BLaER1 (cell line): ENCODE measurements around the gene CASTOR1.

ENCODE experiments used
- H3K27ac ChIP-seq: shearing (Covaris generic); formaldehyde crosslinking; 2 replicates; pipeline ENCODE4 v1.8.1; 2022
- H3K27me3 ChIP-seq: shearing (Covaris generic); formaldehyde crosslinking; 2 replicates; pipeline ENCODE4 v1.8.1; 2022
- H3K36me3 ChIP-seq: shearing (Covaris generic); formaldehyde crosslinking; 2 replicates; pipeline ENCODE4 v1.8.1; 2022
- H3K4me1 ChIP-seq: shearing (Covaris generic); formaldehyde crosslinking; 2 replicates; pipeline ENCODE4 v1.8.1; 2022
- H3K4me2 ChIP-seq: shearing (Covaris generic); formaldehyde crosslinking; 2 replicates; pipeline ENCODE4 v1.8.1; 2022
- H3K4me3 ChIP-seq: shearing (Covaris generic); formaldehyde crosslinking; 2 replicates; pipeline ENCODE4 v1.8.1; 2022
- H3K9ac ChIP-seq: shearing (Covaris generic); formaldehyde crosslinking; 2 replicates; pipeline ENCODE4 v1.8.1; 2022
- H3K9me3 ChIP-seq: shearing (Covaris generic); formaldehyde crosslinking; 2 replicates; pipeline ENCODE4 v1.8.1; 2022
- H4K20me1 ChIP-seq: shearing (Covaris generic); formaldehyde crosslinking; 2 replicates; pipeline ENCODE4 v1.8.1; 2022
- Cebpa-rat ChIP-seq: shearing (Covaris generic); IDR thresholded peaks from 2 replicates; pipeline ENCODE4 v1.8.1; 2022

CASTOR1 gene

DNA sequence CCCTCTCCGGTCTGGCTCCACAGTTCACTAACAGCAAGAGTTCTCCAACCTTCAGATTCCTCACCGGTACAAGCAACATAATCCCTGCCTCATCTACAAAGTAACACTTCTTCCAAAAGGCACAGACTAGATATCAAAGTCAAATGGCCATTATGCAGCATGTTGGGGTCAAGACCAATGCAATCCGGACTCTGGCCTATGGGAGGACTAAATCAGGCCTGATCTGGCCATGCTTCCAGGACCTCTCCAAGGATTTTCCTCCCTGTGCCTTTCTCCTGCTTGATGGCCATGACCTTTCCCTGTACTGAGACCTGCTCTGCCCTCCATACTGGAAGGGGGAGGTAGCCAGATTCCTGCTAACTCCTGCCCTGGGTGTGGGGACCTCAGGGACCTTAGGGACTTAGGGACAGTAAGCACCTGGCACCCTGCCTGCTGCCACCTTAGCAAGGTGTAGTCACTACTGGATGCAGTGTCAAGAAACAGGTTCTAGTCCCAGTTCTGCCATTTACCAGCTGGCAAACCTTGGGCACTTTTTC, 30.8 kb upstream of the CASTOR1 start:
- H3K27ac ChIP-seq, result no peak overlapping the region
- H4K20me1 ChIP-seq, result peaks cover 24% of the 10 kb centered on the region; the same call in 1 of the 2 replicates

DNA sequence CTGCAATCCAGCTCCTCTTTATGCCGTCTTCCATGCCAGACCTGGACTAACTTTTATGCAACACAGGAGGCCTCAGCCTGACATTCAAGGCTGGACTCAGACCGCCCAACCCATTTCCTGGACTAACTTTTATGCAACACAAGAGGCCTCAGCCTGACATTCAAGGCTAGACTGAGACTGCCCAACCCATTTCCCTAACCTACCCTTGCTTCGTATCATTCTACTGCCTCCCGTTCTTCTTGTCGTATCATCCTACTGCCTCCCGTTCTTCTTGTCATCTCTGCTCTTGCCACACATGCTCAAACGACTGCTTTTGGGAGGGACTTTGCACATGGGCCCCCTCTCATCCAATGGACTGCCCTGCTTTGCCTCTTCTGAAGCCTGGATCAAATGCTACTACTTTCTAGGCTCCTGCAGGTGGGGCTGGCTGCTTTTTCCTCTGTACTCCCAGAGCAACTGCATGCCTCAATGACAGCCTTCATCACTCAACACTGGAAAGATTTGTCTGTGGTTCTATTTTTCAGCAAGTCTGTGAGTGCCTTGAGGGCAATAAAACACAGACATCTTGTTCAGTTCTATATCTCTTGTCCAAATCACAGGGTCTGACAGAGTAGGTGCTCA, 29.6 kb upstream of the CASTOR1 start:
- peaks cover 58% of the 10 kb centered on the region for H3K4me1 ChIP-seq
- no peak overlapping the region for H3K4me2 ChIP-seq
- no peak overlapping the region for H3K4me3 ChIP-seq
- H3K9ac ChIP-seq, result no peak overlapping the region
- TF ChIP-seq Cebpa-rat, result no peak
- no peaks in the 10 kb centered on the region for H3K27me3 ChIP-seq
- H3K9me3 ChIP-seq, result no peaks in the 10 kb centered on the region
- H3K27ac ChIP-seq, result no peak overlapping the region
- peaks cover 18% of the 10 kb centered on the region; the same call in 1 of the 2 replicates for H4K20me1 ChIP-seq
- H3K36me3 ChIP-seq, result peaks cover 65% of the 10 kb centered on the region

More for the DNA sequence above, 30.8 kb upstream of the CASTOR1 start:
- Histone ChIP-seq H3K27me3 (no peaks in the 10 kb centered on the region), H3K4me2 (no peak overlapping the region), H3K9ac (no peak overlapping the region), H3K36me3 (peaks cover 60% of the 10 kb centered on the region), H3K9me3 (no peaks in the 10 kb centered on the region), H3K4me3 (no peak overlapping the region), H3K4me1 (peaks cover 58% of the 10 kb centered on the region)
- TF ChIP-seq Cebpa-rat, result no peak

DNA sequence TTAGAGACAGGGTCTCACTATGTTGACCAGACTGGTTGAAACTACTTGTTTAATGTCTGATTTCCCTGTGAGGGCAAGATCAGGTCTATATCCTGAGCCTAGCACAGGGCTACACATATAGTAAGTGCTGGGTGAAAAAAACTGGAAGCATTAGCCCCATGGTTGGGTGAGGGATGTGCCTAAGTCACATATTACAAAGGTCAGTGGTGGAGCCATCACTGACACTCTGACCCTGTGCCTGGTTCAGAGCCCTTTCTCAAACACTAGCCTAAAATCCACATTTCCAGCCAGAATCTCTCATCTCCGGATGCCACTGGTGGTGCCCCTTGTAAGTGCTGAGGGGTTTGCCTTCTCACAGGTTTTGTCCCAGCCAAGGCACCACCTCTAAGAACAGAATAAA, 28.5 kb upstream of the CASTOR1 start:
- Histone ChIP-seq H3K4me1 (peaks cover 51% of the 10 kb centered on the region), H3K9me3 (no peaks in the 10 kb centered on the region), H3K4me3 (no peak overlapping the region), H3K27ac (no peak overlapping the region), H3K36me3 (peaks cover 58% of the 10 kb centered on the region), H3K27me3 (no peaks in the 10 kb centered on the region), H3K4me2 (no peak overlapping the region), H4K20me1 (peaks cover 11% of the 10 kb centered on the region; the same call in 1 of the 2 replicates), H3K9ac (no peak overlapping the region)
- no peak for TF ChIP-seq Cebpa-rat

DNA sequence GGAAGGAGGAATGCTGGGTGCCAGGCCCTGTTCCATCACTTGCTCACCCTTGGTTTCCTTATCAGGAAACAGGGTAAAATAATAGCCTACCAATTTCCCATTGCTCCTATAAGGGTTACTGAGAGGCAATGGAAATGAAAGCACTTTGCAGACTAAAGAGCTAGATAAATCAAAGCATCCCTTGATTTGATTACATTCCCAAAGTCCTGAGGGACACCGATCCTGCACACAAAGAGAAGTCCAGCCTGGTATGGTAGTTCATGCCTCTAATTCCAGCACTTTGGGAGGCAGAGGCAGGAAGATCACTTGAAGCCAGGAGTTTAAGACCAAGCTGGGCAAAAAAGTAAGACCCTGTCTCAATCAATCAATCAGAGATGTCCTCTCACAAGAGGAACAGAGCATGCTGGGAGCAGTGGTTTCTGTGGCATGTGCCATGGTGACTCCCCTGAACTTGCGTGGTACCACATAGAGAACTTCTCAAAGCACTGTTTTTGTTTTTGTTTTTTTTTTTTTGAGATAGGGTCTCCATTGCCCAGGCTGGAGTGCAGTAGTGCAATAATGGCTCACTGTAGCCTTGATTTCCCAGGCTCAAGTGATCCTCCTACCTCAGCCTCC, 26.8 kb upstream of the CASTOR1 start:
- Histone ChIP-seq H3K4me1 (peaks cover 51% of the 10 kb centered on the region), H3K36me3 (peaks cover 48% of the 10 kb centered on the region), H3K4me2 (peak overlapping the region; percentile 50; the same call in 1 of the 2 replicates), H3K9ac (no peak overlapping the region), H3K4me3 (no peak overlapping the region), H3K27ac (no peak overlapping the region), H3K27me3 (no peaks in the 10 kb centered on the region), H4K20me1 (0 out of 2 replicates have a peak, but pooled peaks cover 6% of the 10 kb centered on the region), H3K9me3 (no peaks in the 10 kb centered on the region)
- TF ChIP-seq Cebpa-rat, result no peak

DNA sequence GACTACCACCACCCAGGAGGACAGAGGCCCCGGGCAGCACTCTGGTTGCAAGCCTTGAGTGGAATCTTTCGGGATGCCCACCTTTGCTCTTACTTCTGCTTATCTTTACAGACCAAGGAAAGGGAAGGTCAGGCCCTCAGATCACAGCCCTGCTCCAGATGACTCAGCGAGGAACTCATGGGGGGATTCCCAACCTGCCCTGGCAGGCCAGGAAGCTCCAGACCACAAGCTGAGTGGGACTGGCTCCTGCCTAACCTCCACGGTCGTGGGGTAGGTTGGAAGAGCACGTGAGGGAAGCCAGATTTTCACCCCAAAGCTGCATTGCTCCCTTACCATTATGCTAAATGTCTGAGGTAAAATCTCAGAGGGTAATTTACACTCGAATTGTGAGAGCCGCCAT, 25.6 kb upstream of the CASTOR1 start:
- H3K4me3 ChIP-seq, result no peak overlapping the region
- H3K36me3 ChIP-seq, result peaks cover 37% of the 10 kb centered on the region
- TF ChIP-seq Cebpa-rat, result no peak
- H3K27ac ChIP-seq, result peak overlapping the region; percentile 65
- H3K4me2 ChIP-seq, result peak overlapping the region; percentile 50
- H3K9ac ChIP-seq, result no peak overlapping the region
- peaks cover 57% of the 10 kb centered on the region for H3K4me1 ChIP-seq
- H3K9me3 ChIP-seq, result no peaks in the 10 kb centered on the region
- no peaks in the 10 kb centered on the region for H4K20me1 ChIP-seq
- no peaks in the 10 kb centered on the region for H3K27me3 ChIP-seq

DNA sequence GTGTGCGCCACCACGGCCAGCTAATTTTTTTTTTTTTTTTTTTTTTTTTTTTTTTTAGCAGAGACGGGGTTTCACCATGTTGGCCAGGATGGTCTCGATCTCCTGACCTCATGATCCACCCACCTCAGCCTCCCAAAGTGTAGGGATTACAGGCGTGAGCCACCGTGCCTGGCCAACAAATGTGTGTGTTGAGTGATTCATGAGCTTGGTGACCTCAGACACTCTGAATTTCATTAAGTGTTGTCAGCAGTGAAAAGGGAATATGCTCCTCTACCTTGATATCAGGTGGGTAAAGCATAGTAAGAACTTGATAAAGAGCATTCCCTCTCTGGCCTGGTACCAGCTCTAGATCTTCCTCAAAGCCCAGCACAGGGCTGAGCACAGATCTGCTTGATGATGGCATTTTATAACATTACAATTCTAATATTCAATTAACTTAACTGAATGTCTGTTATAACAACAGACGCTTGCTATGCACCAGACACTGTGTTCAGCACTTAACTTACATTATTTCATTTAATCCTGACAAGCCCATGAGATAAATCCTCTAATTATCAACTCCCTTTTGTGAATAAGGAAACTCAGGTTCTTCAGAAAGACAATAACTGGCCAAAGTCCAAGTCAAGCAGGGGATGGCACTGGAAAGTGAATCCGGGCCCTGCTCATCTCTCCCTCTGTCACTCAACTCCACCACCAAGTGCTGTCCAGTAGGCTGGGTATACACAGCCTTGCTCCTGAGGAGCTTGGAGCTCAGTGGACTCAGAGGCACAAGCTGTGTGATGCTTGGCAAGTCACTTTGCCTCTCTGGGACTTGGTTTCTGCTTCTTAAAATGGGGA, 24.4 kb upstream of the CASTOR1 start:
- Histone ChIP-seq H4K20me1 (no peaks in the 10 kb centered on the region), H3K4me2 (no peak overlapping the region)
- no peak for TF ChIP-seq Cebpa-rat

DNA sequence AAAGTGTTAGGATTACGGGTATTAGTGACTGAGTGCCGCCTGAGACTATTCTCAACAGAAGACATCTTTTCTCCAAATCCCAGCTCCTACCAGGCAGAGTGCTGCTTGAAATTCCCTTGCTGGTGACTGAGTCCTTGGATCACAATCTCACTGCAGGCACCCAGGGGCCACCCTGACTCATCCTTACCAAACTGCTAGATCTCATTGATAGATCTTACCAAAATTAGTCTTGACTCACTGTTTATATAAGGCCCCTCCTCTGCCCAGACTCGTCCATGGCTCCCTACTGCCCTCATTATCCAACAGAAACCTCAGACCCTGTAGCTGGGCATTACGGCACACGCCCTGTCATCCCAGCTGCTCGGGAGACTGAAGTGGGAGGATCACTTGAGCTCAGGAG, 22.7 kb upstream of the CASTOR1 start:
- Histone ChIP-seq H4K20me1 (no peaks in the 10 kb centered on the region), H3K9me3 (no peaks in the 10 kb centered on the region), H3K27me3 (no peaks in the 10 kb centered on the region), H3K9ac (no peak overlapping the region), H3K4me3 (no peak overlapping the region), H3K27ac (no peak overlapping the region), H3K4me1 (peaks cover 86% of the 10 kb centered on the region), H3K4me2 (peak overlapping the region; percentile 95), H3K36me3 (peaks cover 14% of the 10 kb centered on the region)
- no peak for TF ChIP-seq Cebpa-rat

More for the DNA sequence above, 24.4 kb upstream of the CASTOR1 start:
- Histone ChIP-seq H3K4me1 (peaks cover 69% of the 10 kb centered on the region), H3K36me3 (peaks cover 26% of the 10 kb centered on the region), H3K4me3 (no peak overlapping the region), H3K9me3 (no peaks in the 10 kb centered on the region), H3K27ac (no peak overlapping the region), H3K27me3 (no peaks in the 10 kb centered on the region), H3K9ac (no peak overlapping the region)

DNA sequence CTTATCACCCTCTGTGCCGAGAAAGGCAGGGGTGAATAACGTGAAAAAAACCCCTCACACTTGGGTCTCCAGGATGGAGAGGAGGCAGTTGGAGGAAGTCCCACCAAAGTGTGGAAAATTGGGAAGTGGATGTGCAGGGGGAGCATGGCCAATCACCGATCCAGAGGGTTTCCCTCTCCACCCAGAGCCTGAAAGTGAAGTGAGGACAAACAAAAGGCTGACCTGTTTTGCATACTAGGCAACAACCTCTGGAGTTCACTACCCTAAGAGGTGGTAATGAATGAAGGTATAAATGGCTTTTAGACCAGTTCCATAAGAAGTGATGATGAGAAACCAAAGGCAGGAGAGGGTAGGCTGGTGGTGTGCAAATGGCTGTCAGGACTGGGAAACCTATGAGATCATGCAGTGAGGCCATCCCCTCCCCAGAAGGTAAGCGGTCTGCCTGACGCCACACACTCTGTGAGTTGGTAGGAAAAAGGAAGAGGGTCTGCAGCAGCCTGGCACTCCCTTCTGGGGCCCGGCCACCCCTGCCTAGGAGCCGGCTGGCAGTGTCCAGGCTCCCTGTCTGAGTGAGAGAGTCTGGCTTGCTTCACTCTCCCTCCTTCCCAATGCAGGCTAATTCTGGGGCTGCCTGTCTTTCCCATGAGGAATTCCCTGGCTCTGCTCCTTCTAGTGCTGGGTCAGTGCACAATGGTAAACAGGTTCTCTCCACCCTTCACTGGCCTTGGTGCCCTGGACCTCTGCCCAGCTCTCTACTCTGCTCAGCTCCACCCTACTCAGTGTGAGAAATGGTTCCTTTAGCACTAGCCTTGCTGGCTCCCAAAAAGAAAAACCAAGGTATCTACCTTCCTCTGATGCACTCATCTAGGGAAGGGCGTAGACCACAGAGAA, 21.8 kb upstream of the CASTOR1 start:
- H4K20me1 ChIP-seq, result no peaks in the 10 kb centered on the region
- TF ChIP-seq Cebpa-rat, result no peak
- H3K4me3 ChIP-seq, result no peak overlapping the region
- H3K9ac ChIP-seq, result peak overlapping the region; percentile 53; the same call in 1 of the 2 replicates
- peak overlapping the region; percentile 93 for H3K27ac ChIP-seq
- peak overlapping the region; percentile 95 for H3K4me2 ChIP-seq
- no peaks in the 10 kb centered on the region for H3K27me3 ChIP-seq
- peaks cover 91% of the 10 kb centered on the region for H3K4me1 ChIP-seq
- peaks cover 6% of the 10 kb centered on the region; the same call in 1 of the 2 replicates for H3K36me3 ChIP-seq
- H3K9me3 ChIP-seq, result no peaks in the 10 kb centered on the region
